K562 (cell line): ENCODE results near the gene DPEP1.

Source experiments
- BRF1 ChIP-seq: IDR thresholded peaks from 3 replicates; pipeline ENCODE4 v1.6.1; 2011; ENCODE audit warnings: borderline replicate concordance, mild to moderate bottlenecking; ENCODE audit not compliant: insufficient read length; ENCODE audit errors: extremely low read depth
- CBX5 ChIP-seq: IDR thresholded peaks from 2 replicates; pipeline ENCODE4 v1.6.1; 2014; ENCODE audit warnings: low read depth, borderline replicate concordance
- CGGBP1 ChIP-seq: fragments of 250-450 bp; sonication (Bioruptor Pico); IDR thresholded peaks from 2 replicates; pipeline ENCODE4 v1.9.0; 2021; ENCODE audit warnings: mild to moderate bottlenecking
- DPF2 ChIP-seq: fragments of 450-650 bp; IDR thresholded peaks from 2 replicates; pipeline ENCODE4 v1.6.1; 2016
- E2F1 ChIP-seq: sonication (generic); formaldehyde crosslinking; IDR thresholded peaks from 2 replicates; pipeline ENCODE4 v1.8.1; 2023; ENCODE audit warnings: mild to moderate bottlenecking, missing genetic modification reagents, moderate library complexity
- GTF2F1 ChIP-seq: IDR thresholded peaks from 2 replicates; pipeline ENCODE4 v1.6.1; 2011; ENCODE audit warnings: low read depth, low read length, improper control_type of control experiment
- HNRNPUL1 ChIP-seq: fragments of 200-400 bp; formaldehyde crosslinking; IDR thresholded peaks from 2 replicates; pipeline ENCODE4 v1.6.1; 2017; ENCODE audit warnings: low read length
- NFE2L1 ChIP-seq: fragments of 450-650 bp; IDR thresholded peaks from 2 replicates; pipeline ENCODE4 v1.6.1; 2016; ENCODE audit warnings: missing genetic modification characterization, low read depth, mild to moderate bottlenecking, missing compliant biosample characterization, moderate library complexity, borderline replicate concordance
- PREB ChIP-seq: sonication (generic); formaldehyde crosslinking; IDR thresholded peaks from 2 replicates; pipeline ENCODE4 v1.8.1; 2023; ENCODE audit warnings: mild to moderate bottlenecking, missing genetic modification reagents
- SMC3 ChIP-seq: conservative IDR thresholded peaks from 2 replicates; pipeline ENCODE4 v1.6.1; 2011; ENCODE audit warnings: low read depth, low read length, improper control_type of control experiment; ENCODE audit not compliant: insufficient read depth
- TAF1 ChIP-seq: IDR thresholded peaks from 2 replicates; pipeline ENCODE4 v1.6.1; 2011; ENCODE audit warnings: mild to moderate bottlenecking, low read length, moderate library complexity; ENCODE audit not compliant: insufficient read depth, control insufficient read depth, severe bottlenecking; ENCODE audit errors: extremely low read depth
- ZNF76 ChIP-seq: fragments of 250-450 bp; sonication (Bioruptor Pico); IDR thresholded peaks from 2 replicates; pipeline ENCODE4 v1.4.0; 2020; ENCODE audit warnings: mild to moderate bottlenecking, moderate library complexity, borderline replicate concordance

DNA sequence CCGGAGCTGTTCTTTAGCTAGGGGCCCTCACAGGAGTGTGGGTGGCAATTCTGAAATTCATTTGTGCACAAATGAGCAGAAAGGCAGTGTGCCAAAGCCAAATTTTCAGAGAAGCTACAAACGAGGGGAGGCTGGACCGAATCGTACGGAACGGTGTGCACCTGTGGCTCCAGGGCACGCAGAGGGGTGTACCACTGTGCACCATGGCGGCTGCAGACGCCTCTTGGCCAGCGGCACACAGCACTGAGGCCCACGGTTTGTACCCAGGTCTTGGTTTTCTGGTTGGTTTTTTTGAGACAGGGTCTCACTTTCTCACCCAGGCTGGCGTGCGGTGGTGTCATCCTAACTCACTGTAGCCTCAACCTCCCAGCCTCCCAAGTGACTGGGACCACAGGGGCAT is 29.1 kb downstream of the DPEP1 start:
- TF ChIP-seq GTF2F1: no peak
- no peak for TF ChIP-seq CGGBP1 (CRISPR knock-in tag)
- no peak for TF ChIP-seq ZNF76
- TF ChIP-seq NFE2L1: no peak
- no peak for TF ChIP-seq BRF1
- no peak for TF ChIP-seq E2F1 (CRISPR knock-in tag)
- TF ChIP-seq DPF2: no peak
- no peak for TF ChIP-seq CBX5
- TF ChIP-seq TAF1: no peak
- no peak for TF ChIP-seq PREB (CRISPR knock-in tag)
- TF ChIP-seq SMC3: no peak
- no peak for TF ChIP-seq HNRNPUL1
